HG02938 (cell line): ENCODE measurements around the gene PHLDB3.

Source experiments
- ATAC-seq: cut with Tn5 transposase; IDR thresholded peaks from one replicate; pipeline ENCODE4 v1.9.1; 2021; ENCODE audit warnings: mild to moderate bottlenecking, moderate library complexity; ENCODE audit not compliant: unreplicated experiment

Gene PHLDB3

GRCh38 chr19:43471091-43471490 lies 33.5 kb downstream of the PHLDB3 start:
- ATAC-seq, result no peak

GRCh38 chr19:43470288-43470687 lies 34.3 kb downstream of the PHLDB3 start:
- no peak for ATAC-seq

- no peak for ATAC-seq
Measured at GRCh38 chr19:43469160-43469480, 35.4 kb downstream of the PHLDB3 start.

- ATAC-seq, result no peak
Measured at GRCh38 chr19:43468354-43469159, 36.0 kb downstream of the PHLDB3 start.

- no peak for ATAC-seq
Measured at GRCh38 chr19:43467730-43468129, 36.8 kb downstream of the PHLDB3 start.

GRCh38 chr19:43467276-43467675 lies 37.3 kb downstream of the PHLDB3 start:
- ATAC-seq, result no peak

GRCh38 chr19:43466793-43467192 lies 37.8 kb downstream of the PHLDB3 start:
- ATAC-seq, result no peak

GRCh38 chr19:43465468-43466120 lies 39.0 kb downstream of the PHLDB3 start, which contains the start of gene LYPD3:
Gene LYPD3 (minus strand): TSS chr19:43465608. CDS start chr19:43465571, 37 bp downstream.
- ATAC-seq, result no peak

GRCh38 chr19:43464134-43464775 lies 40.3 kb downstream of the PHLDB3 start:
- peak; percentile 32 for ATAC-seq

GRCh38 chr19:43463381-43464133 lies 41.0 kb downstream of the PHLDB3 start:
- ATAC-seq, result peak; percentile 76

GRCh38 chr19:43462785-43463380 lies 41.7 kb downstream of the PHLDB3 start:
- ATAC-seq, result no peak

GRCh38 chr19:43462383-43462782 lies 42.2 kb downstream of the PHLDB3 start:
- ATAC-seq, result no peak

- no peak for ATAC-seq
Measured at GRCh38 chr19:43461303-43461702, 43.2 kb downstream of the PHLDB3 start.

- no peak for ATAC-seq
Measured at GRCh38 chr19:43460362-43461016, 44.1 kb downstream of the PHLDB3 start.

GRCh38 chr19:43457809-43458208 lies 46.7 kb downstream of the PHLDB3 start:
- ATAC-seq, result no peak

GRCh38 chr19:43455321-43456113 lies 49.0 kb downstream of the PHLDB3 start:
- no peak for ATAC-seq

- no peak for ATAC-seq
Measured at GRCh38 chr19:43454031-43454430, 50.5 kb downstream of the PHLDB3 start.

- no peak for ATAC-seq
Measured at GRCh38 chr19:43452582-43452981, 52.0 kb downstream of the PHLDB3 start.

GRCh38 chr19:43450545-43450997 lies 54.0 kb downstream of the PHLDB3 start:
- no peak for ATAC-seq
